Gastrocnemius medialis (tissue), 4 donors: ENCODE results near the gene MED12L.

ENCODE experiments used
- CTCF ChIP-seq, 5 experiments: fragments of 450-650 bp in 3 of 5; fragments of 200-600 bp in 2 of 5; sonication (generic) in 2 of 5; IDR thresholded peaks in 4 of 5; conservative IDR thresholded peaks in 1 of 5; 1 replicate in 4 of 5; 2 replicates in 1 of 5; pipeline ENCODE4 v1.5.1; 2016 to 2019; ENCODE audit warnings: antibody characterized with exemption in 5 of 5, mild to moderate bottlenecking in 3 of 5, moderate library complexity in 3 of 5
- POLR2A ChIP-seq, 2 donors: fragments of 450-650 bp; IDR thresholded peaks; one replicate each; pipeline ENCODE4 v1.6.1; 2017; ENCODE audit warnings: antibody characterized with exemption in 2 of 2, mild to moderate bottlenecking in 2 of 2, moderate library complexity in 2 of 2

- TF ChIP-seq CTCF (IDR thresholded peaks at IDR 0.05 in 4 of 5, conservative IDR thresholded peaks at IDR 0.05 in 1 of 5) (no peak), POLR2A (IDR thresholded peaks at IDR 0.05) (no peak)
Observed at GRCh38 chr3:151452841-151453240, 367.4 kb downstream of the MED12L start.
